GF-D8 (cell line): ENCODE measurements around the gene LOXL3.

ENCODE experiments used
- DNase-seq: peaks from one replicate; lab custom pipeline; 2025; lab: John Stamatoyannopoulos, UW

Gene LOXL3

GRCh38 chr2:74550231-74550630 lies 3.5 kb downstream of the LOXL3 start:
- no peak for DNase-seq

GRCh38 chr2:74548900-74549826 lies 4.6 kb downstream of the LOXL3 start:
- peak; percentile 28 for DNase-seq

- no peak for DNase-seq
Observed at GRCh38 chr2:74548285-74548899, 5.3 kb downstream of the LOXL3 start.

GRCh38 chr2:74546004-74546403 lies 7.7 kb downstream of the LOXL3 start:
- DNase-seq, result no peak

GRCh38 chr2:74544634-74545033 lies 9.1 kb downstream of the LOXL3 start:
- no peak for DNase-seq

- DNase-seq, result no peak
Observed at GRCh38 chr2:74542978-74543377, 10.8 kb downstream of the LOXL3 start.

GRCh38 chr2:74540291-74540690 lies 13.5 kb downstream of the LOXL3 start:
- no peak for DNase-seq

- DNase-seq, result peak; percentile 33
Observed at GRCh38 chr2:74538881-74539339, 14.8 kb downstream of the LOXL3 start.

- no peak for DNase-seq
Observed at GRCh38 chr2:74537140-74537539, 16.6 kb downstream of the LOXL3 start.

- no peak for DNase-seq
Observed at GRCh38 chr2:74536166-74536950, 17.4 kb downstream of the LOXL3 start.

GRCh38 chr2:74535440-74535965 lies 18.2 kb downstream of the LOXL3 start:
- no peak for DNase-seq

- no peak for DNase-seq
Observed at GRCh38 chr2:74534411-74534810, 19.3 kb downstream of the LOXL3 start.

GRCh38 chr2:74533464-74533863 lies 20.3 kb downstream of the LOXL3 start:
- DNase-seq, result no peak

GRCh38 chr2:74532222-74532621 lies 21.5 kb downstream of the LOXL3 start:
- peak; percentile 9 for DNase-seq

GRCh38 chr2:74531666-74532065 lies 22.1 kb downstream of the LOXL3 start:
- no peak for DNase-seq

GRCh38 chr2:74530239-74531187 lies 23.2 kb downstream of the LOXL3 start:
- no peak for DNase-seq

- DNase-seq, result peak; percentile 91
Observed at GRCh38 chr2:74529357-74530238, 24.1 kb downstream of the LOXL3 start, which contains the start of the genes AUP1 and HTRA2. AUP1 (minus strand) TSS chr2:74529706; CDS start chr2:74529629, 77 bp downstream. HTRA2 (plus strand) TSS chr2:74529933; CDS start chr2:74530007, 74 bp downstream.

GRCh38 chr2:74528600-74529356 lies 25.0 kb downstream of the LOXL3 start:
- DNase-seq, result no peak

GRCh38 chr2:74527741-74528140 lies 26.0 kb downstream of the LOXL3 start:
- no peak for DNase-seq
